Lower leg skin (tissue), 3 donors: Measurements from ENCODE around the gene FGG.

Experiments used
- POLR2A ChIP-seq, 2 donors: fragments of 450-650 bp; IDR thresholded peaks; one replicate each; pipeline ENCODE4 v1.6.1; 2016 to 2017; ENCODE audit warnings: antibody characterized with exemption in 2 of 2, mild to moderate bottlenecking in 1 of 2, moderate library complexity in 1 of 2
- TF ChIP-seq, protein P1 (sequence below), 3 donors: fragments of 450-650 bp; IDR thresholded peaks; one replicate each; pipeline ENCODE4 v1.5.1; 2016; ENCODE audit warnings: antibody characterized with exemption in 3 of 3, mild to moderate bottlenecking in 3 of 3, moderate library complexity in 2 of 3

DNA sequence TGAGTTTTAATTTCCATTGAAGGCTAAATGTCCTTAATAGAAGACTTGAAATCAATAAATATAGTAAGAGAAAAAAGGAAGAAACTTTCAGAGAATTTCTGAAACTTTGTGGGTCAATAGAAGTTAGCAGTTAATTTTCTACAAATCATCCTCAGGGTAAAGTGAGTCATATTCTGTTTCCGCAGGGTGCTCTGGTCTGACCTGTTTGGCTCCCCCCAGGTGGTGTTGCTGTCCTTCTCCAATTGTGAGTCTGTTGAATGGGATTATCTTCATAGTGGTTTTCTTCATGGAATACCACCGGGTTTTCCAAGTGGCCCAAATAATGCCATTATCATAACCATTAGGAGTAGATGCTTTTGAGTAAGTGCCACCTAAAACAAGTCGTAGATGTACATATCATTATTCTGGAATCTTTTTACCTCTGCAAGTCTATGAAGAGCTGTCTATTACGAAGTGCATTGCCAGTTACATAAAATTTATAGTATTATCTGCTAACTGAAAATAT is 7.7 kb downstream of the FGG start:
- TF ChIP-seq, protein P1, sequence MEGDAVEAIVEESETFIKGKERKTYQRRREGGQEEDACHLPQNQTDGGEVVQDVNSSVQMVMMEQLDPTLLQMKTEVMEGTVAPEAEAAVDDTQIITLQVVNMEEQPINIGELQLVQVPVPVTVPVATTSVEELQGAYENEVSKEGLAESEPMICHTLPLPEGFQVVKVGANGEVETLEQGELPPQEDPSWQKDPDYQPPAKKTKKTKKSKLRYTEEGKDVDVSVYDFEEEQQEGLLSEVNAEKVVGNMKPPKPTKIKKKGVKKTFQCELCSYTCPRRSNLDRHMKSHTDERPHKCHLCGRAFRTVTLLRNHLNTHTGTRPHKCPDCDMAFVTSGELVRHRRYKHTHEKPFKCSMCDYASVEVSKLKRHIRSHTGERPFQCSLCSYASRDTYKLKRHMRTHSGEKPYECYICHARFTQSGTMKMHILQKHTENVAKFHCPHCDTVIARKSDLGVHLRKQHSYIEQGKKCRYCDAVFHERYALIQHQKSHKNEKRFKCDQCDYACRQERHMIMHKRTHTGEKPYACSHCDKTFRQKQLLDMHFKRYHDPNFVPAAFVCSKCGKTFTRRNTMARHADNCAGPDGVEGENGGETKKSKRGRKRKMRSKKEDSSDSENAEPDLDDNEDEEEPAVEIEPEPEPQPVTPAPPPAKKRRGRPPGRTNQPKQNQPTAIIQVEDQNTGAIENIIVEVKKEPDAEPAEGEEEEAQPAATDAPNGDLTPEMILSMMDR (IDR thresholded peaks at IDR 0.05), result no peak
- TF ChIP-seq POLR2A (IDR thresholded peaks at IDR 0.05), result no peak
